GM06990 (cell line): Measurements from ENCODE around the gene RUSF1.
"Not testable (repeated sequence)": the region's sequence is repeated elsewhere in the genome, so short reads cannot be mapped to it uniquely, and the experiment has no call there.

Source experiments
- DNase-seq: peaks from one replicate; pipeline ENCODE4 v3.0.0-alpha.2; 2011; ENCODE audit not compliant: insufficient read length; ENCODE audit errors: extremely low read depth
- H3K27me3 ChIP-seq: replicated peaks from 2 replicates; pipeline ENCODE4 v1.6.0; 2011; ENCODE audit warnings: low read length; ENCODE audit not compliant: control insufficient read depth, insufficient read depth
- H3K36me3 ChIP-seq: 2 replicates; pipeline ENCODE4 v1.5.1; 2011; ENCODE audit warnings: low read length; ENCODE audit not compliant: control insufficient read depth, insufficient read depth
- H3K4me3 ChIP-seq: replicated peaks from 2 replicates; pipeline ENCODE4 v1.5.1; 2011; ENCODE audit warnings: low read depth, mild to moderate bottlenecking, control low read depth, low read length
- CTCF ChIP-seq: IDR thresholded peaks from 2 replicates; pipeline ENCODE4 v1.5.1; 2011; ENCODE audit warnings: low read length, control low read depth, mild to moderate bottlenecking, inconsistent platforms; ENCODE audit not compliant: insufficient read depth, poor library complexity, severe bottlenecking

The RUSF1 gene

GRCh38 chr16:31487720-31488467 lies 20.3 kb downstream of the RUSF1 start:
- TF ChIP-seq CTCF = no peak
- peaks cover 11% of the 10 kb centered on the region for H3K36me3 ChIP-seq
- no peaks in the 10 kb centered on the region; the same call in 1 of the 2 replicates for H3K27me3 ChIP-seq
- DNase-seq = peak; percentile 68
- peak overlapping the region; percentile 55 for H3K4me3 ChIP-seq

- H3K27me3 ChIP-seq = no peaks in the 10 kb centered on the region; the same call in 1 of the 2 replicates
- H3K4me3 ChIP-seq = peak overlapping the region; percentile 55
- no peak for TF ChIP-seq CTCF
- peaks cover 9% of the 10 kb centered on the region for H3K36me3 ChIP-seq
- no peak for DNase-seq
These were observed 21.0 kb downstream of the RUSF1 start for GRCh38 chr16:31487071-31487719.

GRCh38 chr16:31486045-31486444 lies 22.1 kb downstream of the RUSF1 start:
- no peak for DNase-seq
- Histone ChIP-seq H3K36me3 (peaks cover 2% of the 10 kb centered on the region), H3K4me3 (no peak overlapping the region), H3K27me3 (no peaks in the 10 kb centered on the region; the same call in 1 of the 2 replicates)
- no peak for TF ChIP-seq CTCF

- H3K4me3 ChIP-seq = no peak overlapping the region
- no peak for TF ChIP-seq CTCF
- no peaks in the 10 kb centered on the region; the same call in 1 of the 2 replicates for H3K27me3 ChIP-seq
- H3K36me3 ChIP-seq = peaks cover 2% of the 10 kb centered on the region
- DNase-seq = no peak
These were observed 22.6 kb downstream of the RUSF1 start for GRCh38 chr16:31485571-31485970.

- H3K27me3 ChIP-seq = no peaks in the 10 kb centered on the region; the same call in 1 of the 2 replicates
- DNase-seq = no peak
These were observed 23.6 kb downstream of the RUSF1 start for GRCh38 chr16:31484491-31485171.

GRCh38 chr16:31484048-31484447 lies 24.1 kb downstream of the RUSF1 start:
- DNase-seq, H3K4me3 ChIP-seq, H3K36me3 ChIP-seq, H3K27me3 ChIP-seq: not testable (repeated sequence)

More at GRCh38 chr16:31484491-31485171, 23.6 kb downstream of the RUSF1 start:
- TF ChIP-seq CTCF = no peak
- H3K36me3 ChIP-seq = no peaks in the 10 kb centered on the region; the same call in 1 of the 2 replicates
- no peak overlapping the region for H3K4me3 ChIP-seq
